ENCODE data around the gene URM1.
"Not testable (repeated sequence)": the region's sequence is repeated elsewhere in the genome, so short reads cannot be mapped to it uniquely, and the experiment has no call there.

DNA sequence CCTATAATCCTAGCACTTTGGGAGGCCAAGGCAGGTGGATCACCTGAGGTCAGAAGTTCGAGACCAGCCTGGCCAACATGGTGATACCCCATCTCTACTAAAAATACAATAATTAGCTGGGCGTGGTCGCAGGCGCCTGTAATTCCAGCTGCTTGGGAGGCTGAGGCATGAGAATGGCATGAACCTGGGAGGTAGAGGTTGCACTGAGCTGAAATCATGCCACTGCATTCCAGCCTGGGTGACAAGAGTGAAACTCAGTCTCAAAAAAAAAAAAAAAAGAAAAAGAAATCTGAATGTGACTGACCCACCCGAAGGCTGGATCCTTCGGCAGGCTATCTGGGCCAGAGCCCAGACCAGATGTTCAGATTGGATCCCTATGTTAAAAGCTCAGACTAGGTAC lies 52.2 kb downstream of the URM1 start:
- TF ChIP-seq, protein P1, sequence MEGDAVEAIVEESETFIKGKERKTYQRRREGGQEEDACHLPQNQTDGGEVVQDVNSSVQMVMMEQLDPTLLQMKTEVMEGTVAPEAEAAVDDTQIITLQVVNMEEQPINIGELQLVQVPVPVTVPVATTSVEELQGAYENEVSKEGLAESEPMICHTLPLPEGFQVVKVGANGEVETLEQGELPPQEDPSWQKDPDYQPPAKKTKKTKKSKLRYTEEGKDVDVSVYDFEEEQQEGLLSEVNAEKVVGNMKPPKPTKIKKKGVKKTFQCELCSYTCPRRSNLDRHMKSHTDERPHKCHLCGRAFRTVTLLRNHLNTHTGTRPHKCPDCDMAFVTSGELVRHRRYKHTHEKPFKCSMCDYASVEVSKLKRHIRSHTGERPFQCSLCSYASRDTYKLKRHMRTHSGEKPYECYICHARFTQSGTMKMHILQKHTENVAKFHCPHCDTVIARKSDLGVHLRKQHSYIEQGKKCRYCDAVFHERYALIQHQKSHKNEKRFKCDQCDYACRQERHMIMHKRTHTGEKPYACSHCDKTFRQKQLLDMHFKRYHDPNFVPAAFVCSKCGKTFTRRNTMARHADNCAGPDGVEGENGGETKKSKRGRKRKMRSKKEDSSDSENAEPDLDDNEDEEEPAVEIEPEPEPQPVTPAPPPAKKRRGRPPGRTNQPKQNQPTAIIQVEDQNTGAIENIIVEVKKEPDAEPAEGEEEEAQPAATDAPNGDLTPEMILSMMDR (IDR thresholded peaks at IDR 0.05; ENCODE audit: insufficient read depth, low read length), result not testable (repeated sequence)
- TF ChIP-seq, protein P2, sequence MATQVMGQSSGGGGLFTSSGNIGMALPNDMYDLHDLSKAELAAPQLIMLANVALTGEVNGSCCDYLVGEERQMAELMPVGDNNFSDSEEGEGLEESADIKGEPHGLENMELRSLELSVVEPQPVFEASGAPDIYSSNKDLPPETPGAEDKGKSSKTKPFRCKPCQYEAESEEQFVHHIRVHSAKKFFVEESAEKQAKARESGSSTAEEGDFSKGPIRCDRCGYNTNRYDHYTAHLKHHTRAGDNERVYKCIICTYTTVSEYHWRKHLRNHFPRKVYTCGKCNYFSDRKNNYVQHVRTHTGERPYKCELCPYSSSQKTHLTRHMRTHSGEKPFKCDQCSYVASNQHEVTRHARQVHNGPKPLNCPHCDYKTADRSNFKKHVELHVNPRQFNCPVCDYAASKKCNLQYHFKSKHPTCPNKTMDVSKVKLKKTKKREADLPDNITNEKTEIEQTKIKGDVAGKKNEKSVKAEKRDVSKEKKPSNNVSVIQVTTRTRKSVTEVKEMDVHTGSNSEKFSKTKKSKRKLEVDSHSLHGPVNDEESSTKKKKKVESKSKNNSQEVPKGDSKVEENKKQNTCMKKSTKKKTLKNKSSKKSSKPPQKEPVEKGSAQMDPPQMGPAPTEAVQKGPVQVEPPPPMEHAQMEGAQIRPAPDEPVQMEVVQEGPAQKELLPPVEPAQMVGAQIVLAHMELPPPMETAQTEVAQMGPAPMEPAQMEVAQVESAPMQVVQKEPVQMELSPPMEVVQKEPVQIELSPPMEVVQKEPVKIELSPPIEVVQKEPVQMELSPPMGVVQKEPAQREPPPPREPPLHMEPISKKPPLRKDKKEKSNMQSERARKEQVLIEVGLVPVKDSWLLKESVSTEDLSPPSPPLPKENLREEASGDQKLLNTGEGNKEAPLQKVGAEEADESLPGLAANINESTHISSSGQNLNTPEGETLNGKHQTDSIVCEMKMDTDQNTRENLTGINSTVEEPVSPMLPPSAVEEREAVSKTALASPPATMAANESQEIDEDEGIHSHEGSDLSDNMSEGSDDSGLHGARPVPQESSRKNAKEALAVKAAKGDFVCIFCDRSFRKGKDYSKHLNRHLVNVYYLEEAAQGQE (IDR thresholded peaks at IDR 0.05; ENCODE audit: insufficient replicate concordance, low read depth), result not testable (repeated sequence)

All from HL-60 (cell line).